K562 (cell line): Measurements from ENCODE around the gene ZNF385D. TPM values are rescaled to one million over a fixed set of nuclear protein-coding genes. Genes with fewer than 3 reads are reported as not detected.
A peak's percentile ranks its signal among the peaks of the same experiment; 100 is the strongest.

Source experiments
- ARID4B ChIP-seq: sonication (generic); formaldehyde crosslinking; IDR thresholded peaks from 2 replicates; pipeline ENCODE4 v1.8.0; 2022; ENCODE audit warnings: mild to moderate bottlenecking, missing genetic modification reagents
- C11orf30 ChIP-seq: fragments of 450-650 bp; IDR thresholded peaks from 2 replicates; pipeline ENCODE4 v1.6.1; 2016; ENCODE audit warnings: low read depth, mild to moderate bottlenecking
- CEBPB ChIP-seq: fragments of 450-650 bp; IDR thresholded peaks from 2 replicates; pipeline ENCODE4 v1.6.1; 2016; ENCODE audit warnings: missing genetic modification characterization, missing compliant biosample characterization
- CREB3L1 ChIP-seq: fragments of 450-650 bp; IDR thresholded peaks from 2 replicates; pipeline ENCODE4 v1.6.1; 2014; ENCODE audit warnings: low read depth, mild to moderate bottlenecking, moderate library complexity, borderline replicate concordance
- GTF2E2 ChIP-seq: fragments of 200-800 bp; sonication (Bioruptor generic); IDR thresholded peaks from 2 replicates; pipeline ENCODE4 v1.6.1; 2016; ENCODE audit warnings: missing genetic modification characterization, missing compliant biosample characterization
- HES1 ChIP-seq: fragments of 450-650 bp; IDR thresholded peaks from 2 replicates; pipeline ENCODE4 v1.6.1; 2016; ENCODE audit warnings: low read depth, mild to moderate bottlenecking, moderate library complexity
- HMGXB4 ChIP-seq: sonication (generic); formaldehyde crosslinking; IDR thresholded peaks from 2 replicates; pipeline ENCODE4 v1.8.1; 2023; ENCODE audit warnings: mild to moderate bottlenecking, missing genetic modification reagents
- MTA3 ChIP-seq: fragments of 450-650 bp; formaldehyde crosslinking; IDR thresholded peaks from 2 replicates; pipeline ENCODE4 v1.6.1; 2017; ENCODE audit warnings: mild to moderate bottlenecking, borderline replicate concordance
- PREB ChIP-seq: sonication (generic); formaldehyde crosslinking; IDR thresholded peaks from 2 replicates; pipeline ENCODE4 v1.8.1; 2023; ENCODE audit warnings: mild to moderate bottlenecking, missing genetic modification reagents
- SRF ChIP-seq, 2 experiments: fragments of 250-450, 450-650 bp in 1 of 2; sonication (Bioruptor Pico) in 1 of 2; sonication (generic) in 1 of 2; formaldehyde crosslinking; IDR thresholded peaks; 2 replicates each; pipeline versions ENCODE4 v1.5.0 to v1.5.1; 2020 to 2022; ENCODE audit warnings: mild to moderate bottlenecking in 1 of 2, missing genetic modification reagents in 1 of 2
- TOE1 ChIP-seq, 2 experiments: fragments of 450-650 bp in 1 of 2; sonication (generic) in 1 of 2; formaldehyde crosslinking in 1 of 2; IDR thresholded peaks; 2 replicates each; pipeline versions ENCODE4 v1.7.1 to v1.8.0; 2016 to 2022; ENCODE audit warnings: borderline replicate concordance in 2 of 2, mild to moderate bottlenecking in 2 of 2, antibody characterized with exemption in 1 of 2, inconsistent platforms in 1 of 2, low read depth in 1 of 2, missing genetic modification reagents in 1 of 2, moderate library complexity in 1 of 2
- TRIM24 ChIP-seq, 2 experiments: fragments of 450-650 bp; IDR thresholded peaks; 2 replicates each; pipeline ENCODE4 v1.6.1; 2016
- ZFP30 ChIP-seq: fragments of 250-450 bp; sonication (Bioruptor Pico); IDR thresholded peaks from 2 replicates; pipeline ENCODE4 v1.8.0; 2022; ENCODE audit warnings: moderate library complexity, mild to moderate bottlenecking, inconsistent platforms, borderline replicate concordance
- polyA plus RNA-seq, 8 experiments: library from polyadenylated mRNA; depleted of rRNA in 4 of 8; stranded (reverse) in 5 of 8; unstranded in 3 of 8; fragments of >200 nt; fragmentation: Nextera tagmentation in 2 of 8; fragmentation: Illumina TruSeq in 1 of 8; extraction: Ambion mirVana in 2 of 8; extraction: Trizol in 1 of 8; gene quantifications; 2 replicates each; pipeline versions ENCODE4 v1.2.1 to v1.2.3, GENCODE V29; 2011 to 2014; ENCODE audit warnings: inconsistent platforms in 1 of 8, missing spikeins in 1 of 8
- total RNA-seq, 7 experiments: library from RNA; depleted of rRNA in 6 of 7; stranded (reverse); fragments of >200 nt in 6 of 7; fragmentation: Illumina TruSeq in 2 of 7; extraction: Trizol in 2 of 7; gene quantifications; 2 replicates each; pipeline versions ENCODE4 v1.2.1 to v1.2.3, GENCODE V29; 2011 to 2021; ENCODE audit warnings: low replicate concordance in 1 of 7
- TF ChIP-seq, protein P1 (sequence below): fragments of 450-650 bp; IDR thresholded peaks from 2 replicates; pipeline ENCODE4 v1.6.1; 2018; ENCODE audit not compliant: partially characterized antibody

ZNF385D gene
- total and polyA plus RNA-seq, 9 of the 15 experiments (the other 6 are each of a cell fraction or from before 2014, with no cell fraction given), result 0.14 to 1.7 (median 0.51) TPM

DNA sequence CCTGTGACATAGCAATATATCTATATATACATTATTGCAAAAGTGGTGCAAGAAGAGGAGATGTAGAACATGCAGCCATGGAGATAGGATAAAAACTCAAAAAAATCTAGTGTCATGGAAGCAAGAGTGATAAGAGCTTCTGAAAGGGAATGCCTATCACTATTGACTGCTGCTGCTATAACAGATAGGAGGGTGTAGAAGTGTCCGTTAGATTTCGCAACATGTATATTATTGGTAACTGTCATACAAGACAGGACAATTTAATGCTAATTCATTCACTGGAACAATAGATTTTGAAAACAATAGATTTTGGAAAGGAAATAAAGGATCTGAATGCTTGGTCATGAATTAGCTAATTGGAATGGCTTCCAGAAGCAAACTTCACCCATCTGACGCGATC lies 224.5 kb downstream of the ZNF385D start (continued):
- no peak for TF ChIP-seq ARID4B
- TF ChIP-seq ZFP30 (CRISPR knock-in tag), result no peak
- peak; percentile 95 for TF ChIP-seq CEBPB (tag)
- no peak for TF ChIP-seq SRF (CRISPR knock-in tag; IDR thresholded peaks at IDR 0.05)
- TF ChIP-seq, protein P1, sequence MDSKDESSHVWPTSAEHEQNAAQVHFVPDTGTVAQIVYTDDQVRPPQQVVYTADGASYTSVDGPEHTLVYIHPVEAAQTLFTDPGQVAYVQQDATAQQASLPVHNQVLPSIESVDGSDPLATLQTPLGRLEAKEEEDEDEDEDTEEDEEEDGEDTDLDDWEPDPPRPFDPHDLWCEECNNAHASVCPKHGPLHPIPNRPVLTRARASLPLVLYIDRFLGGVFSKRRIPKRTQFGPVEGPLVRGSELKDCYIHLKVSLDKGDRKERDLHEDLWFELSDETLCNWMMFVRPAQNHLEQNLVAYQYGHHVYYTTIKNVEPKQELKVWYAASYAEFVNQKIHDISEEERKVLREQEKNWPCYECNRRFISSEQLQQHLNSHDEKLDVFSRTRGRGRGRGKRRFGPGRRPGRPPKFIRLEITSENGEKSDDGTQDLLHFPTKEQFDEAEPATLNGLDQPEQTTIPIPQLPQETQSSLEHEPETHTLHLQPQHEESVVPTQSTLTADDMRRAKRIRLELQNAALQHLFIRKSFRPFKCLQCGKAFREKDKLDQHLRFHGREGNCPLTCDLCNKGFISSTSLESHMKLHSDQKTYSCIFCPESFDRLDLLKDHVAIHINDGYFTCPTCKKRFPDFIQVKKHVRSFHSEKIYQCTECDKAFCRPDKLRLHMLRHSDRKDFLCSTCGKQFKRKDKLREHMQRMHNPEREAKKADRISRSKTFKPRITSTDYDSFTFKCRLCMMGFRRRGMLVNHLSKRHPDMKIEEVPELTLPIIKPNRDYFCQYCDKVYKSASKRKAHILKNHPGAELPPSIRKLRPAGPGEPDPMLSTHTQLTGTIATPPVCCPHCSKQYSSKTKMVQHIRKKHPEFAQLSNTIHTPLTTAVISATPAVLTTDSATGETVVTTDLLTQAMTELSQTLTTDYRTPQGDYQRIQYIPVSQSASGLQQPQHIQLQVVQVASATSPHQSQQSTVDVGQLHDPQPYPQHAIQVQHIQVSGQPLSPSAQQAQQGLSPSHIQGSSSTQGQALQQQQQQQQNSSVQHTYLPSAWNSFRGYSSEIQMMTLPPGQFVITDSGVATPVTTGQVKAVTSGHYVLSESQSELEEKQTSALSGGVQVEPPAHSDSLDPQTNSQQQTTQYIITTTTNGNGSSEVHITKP, result no peak
- TF ChIP-seq GTF2E2 (tag), result no peak
- no peak for TF ChIP-seq MTA3
- peak; percentile 67 to 70; a peak in 3 of 4 replicates for TF ChIP-seq TRIM24 (IDR thresholded peaks at IDR 0.05)
- no peak for TF ChIP-seq HES1
- no peak for TF ChIP-seq CREB3L1
- TF ChIP-seq C11orf30, result no peak
- TF ChIP-seq PREB (CRISPR knock-in tag), result no peak
- TF ChIP-seq TOE1 (IDR thresholded peaks at IDR 0.05; ENCODE audit: borderline replicate concordance), result no peak
- no peak for TF ChIP-seq TOE1 (CRISPR knock-in tag; IDR thresholded peaks at IDR 0.05; ENCODE audit: borderline replicate concordance, low read depth)
- TF ChIP-seq HMGXB4, result no peak
